ENCODE data around the gene GLI3.

The GLI3 gene

DNA sequence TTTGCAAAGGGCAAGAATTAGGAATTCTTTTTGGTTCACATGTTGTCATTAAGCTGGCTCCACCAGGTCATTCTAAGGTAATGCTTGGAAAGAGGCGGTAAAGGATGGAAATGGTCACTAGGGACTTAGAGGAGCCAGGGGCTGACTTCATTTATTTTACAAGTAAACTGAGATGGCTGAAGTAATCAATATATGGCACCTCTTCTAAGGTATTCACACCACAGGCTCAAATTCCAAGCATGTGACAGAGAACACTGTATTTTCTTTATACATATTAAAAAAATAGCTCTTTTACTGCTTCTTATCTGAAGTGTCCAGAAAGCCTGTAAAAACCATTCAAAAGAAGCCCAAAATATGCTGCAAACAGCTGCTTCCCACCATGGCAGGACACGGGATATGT is 239.0 kb downstream of the GLI3 start:
- H3K4me3 ChIP-seq (ENCODE audit: severe bottlenecking): no peak overlapping the region
- ATAC-seq (ENCODE audit: low read depth) (no peak), DNase-seq (ENCODE audit: low spot score) (no peak)
- H3K27me3 ChIP-seq (ENCODE audit: insufficient read depth, poor library complexity, severe bottlenecking): no peaks in the 10 kb centered on the region
- TF ChIP-seq, protein P1, sequence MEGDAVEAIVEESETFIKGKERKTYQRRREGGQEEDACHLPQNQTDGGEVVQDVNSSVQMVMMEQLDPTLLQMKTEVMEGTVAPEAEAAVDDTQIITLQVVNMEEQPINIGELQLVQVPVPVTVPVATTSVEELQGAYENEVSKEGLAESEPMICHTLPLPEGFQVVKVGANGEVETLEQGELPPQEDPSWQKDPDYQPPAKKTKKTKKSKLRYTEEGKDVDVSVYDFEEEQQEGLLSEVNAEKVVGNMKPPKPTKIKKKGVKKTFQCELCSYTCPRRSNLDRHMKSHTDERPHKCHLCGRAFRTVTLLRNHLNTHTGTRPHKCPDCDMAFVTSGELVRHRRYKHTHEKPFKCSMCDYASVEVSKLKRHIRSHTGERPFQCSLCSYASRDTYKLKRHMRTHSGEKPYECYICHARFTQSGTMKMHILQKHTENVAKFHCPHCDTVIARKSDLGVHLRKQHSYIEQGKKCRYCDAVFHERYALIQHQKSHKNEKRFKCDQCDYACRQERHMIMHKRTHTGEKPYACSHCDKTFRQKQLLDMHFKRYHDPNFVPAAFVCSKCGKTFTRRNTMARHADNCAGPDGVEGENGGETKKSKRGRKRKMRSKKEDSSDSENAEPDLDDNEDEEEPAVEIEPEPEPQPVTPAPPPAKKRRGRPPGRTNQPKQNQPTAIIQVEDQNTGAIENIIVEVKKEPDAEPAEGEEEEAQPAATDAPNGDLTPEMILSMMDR (IDR thresholded peaks at IDR 0.05; ENCODE audit: poor library complexity, severe bottlenecking): no peak
- H3K36me3 ChIP-seq (ENCODE audit: low read depth): no peaks in the 10 kb centered on the region; the same call in 1 of the 2 replicates
- no peaks in the 10 kb centered on the region for H3K9me3 ChIP-seq (ENCODE audit: severe bottlenecking)
- H3K27ac ChIP-seq (ENCODE audit: poor library complexity, severe bottlenecking): peak overlapping the region; percentile 100
- H3K4me1 ChIP-seq (ENCODE audit: insufficient read depth, poor library complexity, severe bottlenecking): peaks cover 67% of the 10 kb centered on the region

GRCh38 chr7:41997151-41997550 is 239.9 kb downstream of the GLI3 start:
- H3K27ac ChIP-seq (ENCODE audit: poor library complexity, severe bottlenecking): peak overlapping the region; percentile 100

GRCh38 chr7:41996381-41997035 is 240.5 kb downstream of the GLI3 start:
- Histone ChIP-seq H3K4me3 (ENCODE audit: severe bottlenecking) (peak overlapping the region; percentile 6), H3K36me3 (ENCODE audit: low read depth) (no peaks in the 10 kb centered on the region), H3K27me3 (ENCODE audit: insufficient read depth, poor library complexity, severe bottlenecking) (no peaks in the 10 kb centered on the region), H3K4me1 (ENCODE audit: insufficient read depth, poor library complexity, severe bottlenecking) (peaks cover 76% of the 10 kb centered on the region), H3K9me3 (ENCODE audit: severe bottlenecking) (no peaks in the 10 kb centered on the region), H3K27ac (ENCODE audit: poor library complexity, severe bottlenecking) (peak overlapping the region; percentile 100)
- no peak for DNase-seq (ENCODE audit: low spot score)
- TF ChIP-seq, protein P1 (IDR thresholded peaks at IDR 0.05; ENCODE audit: poor library complexity, severe bottlenecking): no peak
- peak; percentile 93 for ATAC-seq (ENCODE audit: low read depth)

More at GRCh38 chr7:41997151-41997550, 239.9 kb downstream of the GLI3 start:
- Histone ChIP-seq H3K4me1 (ENCODE audit: insufficient read depth, poor library complexity, severe bottlenecking) (peaks cover 72% of the 10 kb centered on the region), H3K9me3 (ENCODE audit: severe bottlenecking) (no peaks in the 10 kb centered on the region), H3K36me3 (ENCODE audit: low read depth) (no peaks in the 10 kb centered on the region), H3K4me3 (ENCODE audit: severe bottlenecking) (no peak overlapping the region), H3K27me3 (ENCODE audit: insufficient read depth, poor library complexity, severe bottlenecking) (no peaks in the 10 kb centered on the region)
- DNase-seq (ENCODE audit: low spot score) (no peak), ATAC-seq (ENCODE audit: low read depth) (no peak; the same call in 2 of the 3 replicates)
- TF ChIP-seq, protein P1 (IDR thresholded peaks at IDR 0.05; ENCODE audit: poor library complexity, severe bottlenecking): no peak

- peaks cover 79% of the 10 kb centered on the region for H3K4me1 ChIP-seq (ENCODE audit: insufficient read depth, poor library complexity, severe bottlenecking)
These were observed 241.3 kb downstream of the GLI3 start for GRCh38 chr7:41995632-41996271.

More at GRCh38 chr7:41995632-41996271, 241.3 kb downstream of the GLI3 start:
- Histone ChIP-seq H3K27ac (ENCODE audit: poor library complexity, severe bottlenecking) (peak overlapping the region; percentile 100), H3K27me3 (ENCODE audit: insufficient read depth, poor library complexity, severe bottlenecking) (no peaks in the 10 kb centered on the region), H3K4me3 (ENCODE audit: severe bottlenecking) (no peak overlapping the region), H3K9me3 (ENCODE audit: severe bottlenecking) (no peaks in the 10 kb centered on the region), H3K36me3 (ENCODE audit: low read depth) (no peaks in the 10 kb centered on the region)
- DNase-seq (ENCODE audit: low spot score): no peak
- TF ChIP-seq, protein P1 (IDR thresholded peaks at IDR 0.05; ENCODE audit: poor library complexity, severe bottlenecking): no peak
- ATAC-seq (ENCODE audit: low read depth): no peak

Data from RWPE2 (cell line).